Ovary (tissue), 3 donors: Measurements from ENCODE around the gene FBP1.

ENCODE experiments used
- CTCF ChIP-seq, 3 donors: fragments of 450-650 bp in 2 of 3; fragments of 200-600 bp in 1 of 3; IDR thresholded peaks; one replicate each; pipeline versions ENCODE4 v1.5.1 to v1.8.0; 2016 to 2022; ENCODE audit warnings: antibody characterized with exemption in 3 of 3, mild to moderate bottlenecking in 1 of 3
- POLR2A ChIP-seq: fragments of 450-650 bp; IDR thresholded peaks from one replicate; pipeline ENCODE4 v1.6.1; 2017; ENCODE audit warnings: antibody characterized with exemption, mild to moderate bottlenecking, moderate library complexity
- donor health status: DM: no; HTN: no; CAD: no.

- TF ChIP-seq CTCF (IDR thresholded peaks at IDR 0.05) (no peak), POLR2A (no peak)
Observed at GRCh38 chr9:94665613-94666012, 26.3 kb upstream of the FBP1 start.
